Adrenal gland (tissue), 5 donors: ENCODE measurements around the gene PPP1R37.

Source experiments
- POLR2A ChIP-seq, 2 donors: fragments of 450-650 bp; IDR thresholded peaks; one replicate each; pipeline ENCODE4 v1.6.1; 2017; ENCODE audit warnings: antibody characterized with exemption in 2 of 2, mild to moderate bottlenecking in 2 of 2, moderate library complexity in 1 of 2
- TF ChIP-seq, protein P1 (sequence below), 6 experiments: fragments of 450-650 bp in 4 of 6; fragments of 200-600 bp in 2 of 6; sonication (generic) in 1 of 6; IDR thresholded peaks; 1 replicate in 5 of 6; 2 replicates in 1 of 6; pipeline versions ENCODE4 v1.5.1 to v1.8.0; 2016 to 2021; ENCODE audit warnings: antibody characterized with exemption in 6 of 6, mild to moderate bottlenecking in 2 of 6, moderate library complexity in 1 of 6
- donor health status: DM: no; HTN: no; CAD: no.

DNA sequence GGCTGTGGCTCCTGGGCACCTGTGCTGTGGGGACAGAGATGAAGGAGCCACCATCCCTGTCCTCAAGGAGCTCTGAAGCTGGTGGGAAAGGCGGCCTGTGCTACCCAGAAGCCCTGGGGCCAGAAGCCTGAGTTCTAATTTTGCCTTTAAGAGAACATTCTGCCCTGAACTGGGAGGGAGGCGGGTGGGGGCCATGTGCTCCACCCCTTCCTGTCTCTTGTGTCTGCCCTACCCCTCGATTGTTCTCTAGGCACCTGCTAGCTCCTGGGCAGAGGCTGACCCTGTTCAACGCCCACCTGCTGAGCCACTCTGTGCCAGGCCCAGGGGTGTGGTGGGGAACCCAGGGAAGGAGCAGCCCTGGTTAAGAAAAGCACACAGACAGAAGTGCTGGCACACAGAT, 79.2 kb downstream of the PPP1R37 start:
- TF ChIP-seq, protein P1, sequence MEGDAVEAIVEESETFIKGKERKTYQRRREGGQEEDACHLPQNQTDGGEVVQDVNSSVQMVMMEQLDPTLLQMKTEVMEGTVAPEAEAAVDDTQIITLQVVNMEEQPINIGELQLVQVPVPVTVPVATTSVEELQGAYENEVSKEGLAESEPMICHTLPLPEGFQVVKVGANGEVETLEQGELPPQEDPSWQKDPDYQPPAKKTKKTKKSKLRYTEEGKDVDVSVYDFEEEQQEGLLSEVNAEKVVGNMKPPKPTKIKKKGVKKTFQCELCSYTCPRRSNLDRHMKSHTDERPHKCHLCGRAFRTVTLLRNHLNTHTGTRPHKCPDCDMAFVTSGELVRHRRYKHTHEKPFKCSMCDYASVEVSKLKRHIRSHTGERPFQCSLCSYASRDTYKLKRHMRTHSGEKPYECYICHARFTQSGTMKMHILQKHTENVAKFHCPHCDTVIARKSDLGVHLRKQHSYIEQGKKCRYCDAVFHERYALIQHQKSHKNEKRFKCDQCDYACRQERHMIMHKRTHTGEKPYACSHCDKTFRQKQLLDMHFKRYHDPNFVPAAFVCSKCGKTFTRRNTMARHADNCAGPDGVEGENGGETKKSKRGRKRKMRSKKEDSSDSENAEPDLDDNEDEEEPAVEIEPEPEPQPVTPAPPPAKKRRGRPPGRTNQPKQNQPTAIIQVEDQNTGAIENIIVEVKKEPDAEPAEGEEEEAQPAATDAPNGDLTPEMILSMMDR (IDR thresholded peaks at IDR 0.05): no peak
- no peak for TF ChIP-seq POLR2A (IDR thresholded peaks at IDR 0.05)
